B cell (primary cell): ENCODE measurements around the gene FGFR2. TPM values are rescaled to one million over a fixed set of nuclear protein-coding genes. Genes with fewer than 3 reads are reported as not detected.

ENCODE experiments used
- ATAC-seq: fragments of 200-7000 bp; cut with Tn5 transposase; one replicate; pipeline ENCODE4 v1.10.0; 2021; ENCODE audit warnings: low read depth, mild to moderate bottlenecking, moderate number of reproducible peaks, moderate library complexity
- CTCF ChIA-PET: fragments of 350-600 bp; sonication (Branson Sonifier 250); formaldehyde crosslinking; loops from one replicate; lab custom pipeline; 2021; ENCODE audit warnings: antibody characterized with exemption, inconsistent platforms; lab: Charles Lee
- POLR2A ChIA-PET: fragments of 350-600 bp; sonication (Branson Sonifier 250); formaldehyde crosslinking; loops from one replicate; lab custom pipeline; 2021; ENCODE audit warnings: antibody characterized with exemption; lab: Charles Lee
- DNase-seq: peaks from one replicate; pipeline ENCODE4 v3.0.0; 2013
- H2AFZ ChIP-seq: 2 replicates; pipeline ENCODE4 v1.6.1; 2012; ENCODE audit warnings: mild to moderate bottlenecking, low read depth, low read length; ENCODE audit not compliant: insufficient read depth, poor library complexity, severe bottlenecking
- H3K27ac ChIP-seq, 2 donors: 1 replicate in 1 of 2; 2 replicates in 1 of 2; pipeline ENCODE4 v1.5.1; 2012 to 2013; ENCODE audit warnings: low read length in 2 of 2, mild to moderate bottlenecking in 2 of 2, moderate library complexity in 1 of 2
- H3K27me3 ChIP-seq, 4 experiments: fragments of 200-600 bp in 1 of 4; sonication (generic) in 1 of 4; replicated peaks in 1 of 4; 1 replicate in 2 of 4; 2 replicates in 2 of 4; pipeline versions ENCODE4 v1.6.1 to v1.7.0; 2013 to 2016; ENCODE audit warnings: low read length in 3 of 4, mild to moderate bottlenecking in 2 of 4, mixed read lengths in 1 of 4, moderate library complexity in 1 of 4; ENCODE audit not compliant: insufficient read depth in 4 of 4, control insufficient read depth in 3 of 4; ENCODE audit errors: control extremely low read depth in 1 of 4
- H3K36me3 ChIP-seq, 2 experiments: replicated peaks in 1 of 2; 1 replicate in 1 of 2; 2 replicates in 1 of 2; pipeline versions ENCODE4 v1.6.1 to v1.7.1; 2013; ENCODE audit warnings: low read length in 1 of 2; ENCODE audit not compliant: insufficient read depth in 2 of 2, control insufficient read depth in 1 of 2; ENCODE audit errors: control extremely low read depth in 1 of 2, extremely low read depth in 1 of 2
- H3K4me1 ChIP-seq, 2 donors: fragments of 200-600 bp in 1 of 2; sonication (generic) in 1 of 2; 1 replicate in 1 of 2; 2 replicates in 1 of 2; pipeline versions ENCODE4 v1.5.1 to v1.6.1; 2013 to 2017; ENCODE audit warnings: low read length in 2 of 2; ENCODE audit not compliant: control insufficient read depth in 2 of 2, insufficient read depth in 2 of 2
- H3K4me2 ChIP-seq: replicated peaks from 2 replicates; pipeline ENCODE3; 2012; ENCODE audit warnings: mild to moderate bottlenecking, low read depth, low read length; ENCODE audit not compliant: poor library complexity, severe bottlenecking
- H3K4me3 ChIP-seq, 5 experiments: fragments of 200-600 bp in 1 of 5; sonication (generic) in 1 of 5; 1 replicate in 3 of 5; 2 replicates in 2 of 5; pipeline versions ENCODE4 v1.5.1 to v1.7.0; 2011 to 2016; ENCODE audit warnings: low read length in 4 of 5, mild to moderate bottlenecking in 4 of 5, low read depth in 2 of 5, control low read depth in 1 of 5, moderate library complexity in 1 of 5; ENCODE audit not compliant: insufficient read depth in 1 of 5; ENCODE audit errors: control extremely low read depth in 1 of 5, extremely low read depth in 1 of 5
- H3K79me2 ChIP-seq: fragments of 200-600 bp; sonication (generic); one replicate; pipeline ENCODE4 v1.6.0; 2016; ENCODE audit warnings: low read length; ENCODE audit not compliant: control insufficient read depth, insufficient read depth
- H3K9ac ChIP-seq: fragments of 200-600 bp; sonication (generic); 2 replicates; pipeline ENCODE4 v1.6.1; 2017; ENCODE audit warnings: mild to moderate bottlenecking, low read length, moderate library complexity
- H3K9me3 ChIP-seq, 3 donors: one replicate each; pipeline versions ENCODE4 v1.6.1 to v1.7.1; 2013; ENCODE audit warnings: low read length in 2 of 3; ENCODE audit not compliant: control insufficient read depth in 2 of 3, insufficient read depth in 1 of 3; ENCODE audit errors: control extremely low read depth in 1 of 3
- H4K20me1 ChIP-seq: 2 replicates; pipeline ENCODE4 v1.6.0; 2012; ENCODE audit warnings: mild to moderate bottlenecking, low read length; ENCODE audit not compliant: insufficient read depth, control insufficient read depth, poor library complexity, severe bottlenecking
- H3K27ac Mint-ChIP-seq: one replicate; pipeline ENCODE4 v1.8.0; 2021; ENCODE audit warnings: mixed read lengths
- H3K27me3 Mint-ChIP-seq: one replicate; pipeline ENCODE4 v1.8.0; 2021; ENCODE audit warnings: mixed read lengths
- H3K4me1 Mint-ChIP-seq: one replicate; pipeline ENCODE4 v1.8.0; 2021; ENCODE audit warnings: mixed read lengths
- H3K4me3 Mint-ChIP-seq: one replicate; pipeline ENCODE4 v1.8.0; 2021; ENCODE audit warnings: mixed read lengths
- H3K9me3 Mint-ChIP-seq: one replicate; pipeline ENCODE4 v1.8.0; 2022; ENCODE audit warnings: mixed read lengths; ENCODE audit not compliant: insufficient read depth
- CTCF ChIP-seq: fragments of 200-600 bp; IDR thresholded peaks from one replicate; pipeline ENCODE4 v1.8.0; 2022; ENCODE audit warnings: antibody characterized with exemption, mild to moderate bottlenecking
- EZH2 ChIP-seq: IDR thresholded peaks from 2 replicates; pipeline ENCODE4 v1.6.1; 2012; ENCODE audit warnings: borderline replicate concordance, low read depth, mild to moderate bottlenecking, moderate library complexity, low read length; ENCODE audit not compliant: insufficient read depth, poor library complexity, severe bottlenecking
- WGBS: methylation state at CpG from one replicate; pipeline ENCODE4 v1.1.5; 2013; ENCODE audit warnings: missing lambda C conversion rate; ENCODE audit not compliant: insufficient coverage; 5-methylcytosine and 5-hydroxymethylcytosine counted together
- intact Hi-C: fragments of 100-400 bp; cut with micrococcal nuclease; formaldehyde crosslinking; loops from one replicate; pipeline ENCODE4 v1.10.0; 2022
- polyA plus RNA-seq: library from polyadenylated mRNA; depleted of rRNA; stranded (reverse); fragments of >200 nt; gene quantifications from 2 replicates; pipeline ENCODE4 v1.2.3, GENCODE V29; 2012
- total RNA-seq, 2 donors: library from RNA; stranded (reverse); fragments of 120-200 nt in 1 of 2; gene quantifications; 1 replicate in 1 of 2; 2 replicates in 1 of 2; pipeline versions ENCODE4 v1.2.3 to v1.2.4, GENCODE V29; 2013 to 2022

The FGFR2 gene
- total and polyA plus RNA-seq, 2 donors (not counting 1 experiment from before 2014, with no cell fraction given) = not detected

- Histone ChIP-seq H4K20me1 (no peaks in the 10 kb centered on the region), H3K9me3 (no peaks in the 10 kb centered on the region), H3K27me3 (no peaks in the 10 kb centered on the region), H3K4me2 (no peak overlapping the region), H3K4me3 (no peak overlapping the region), H3K36me3 (no peaks in the 10 kb centered on the region), H3K9ac (no peak overlapping the region), H2AFZ (no peak overlapping the region), H3K27ac (no peak overlapping the region), H3K79me2 (no peaks in the 10 kb centered on the region), H3K4me1 (no peaks in the 10 kb centered on the region)
- 79% methylated on average over 14 of the region's 15 CpGs for WGBS
- no peaks in the 10 kb centered on the region for H3K4me1 Mint-ChIP-seq
- H3K4me3 Mint-ChIP-seq = no peak overlapping the region
- no peaks in the 10 kb centered on the region for H3K27me3 Mint-ChIP-seq
- no peak for DNase-seq
- TF ChIP-seq CTCF (no peak), EZH2 (no peak)
- ChIA-PET CTCF (no interaction called here), POLR2A (no interaction called here)
- no peaks in the 10 kb centered on the region for H3K9me3 Mint-ChIP-seq
- ATAC-seq = no peak
- intact Hi-C loops = no loop called here
- H3K27ac Mint-ChIP-seq = no peak overlapping the region
These were observed 29.8 kb upstream of the FGFR2 start for GRCh38 chr10:121627876-121628581.

GRCh38 chr10:121624836-121625486 lies 26.7 kb upstream of the FGFR2 start:
- ATAC-seq = no peak

More at GRCh38 chr10:121624836-121625486, 26.7 kb upstream of the FGFR2 start:
- WGBS = 97% methylated on average over 8 of the region's 11 CpGs
- H3K9me3 Mint-ChIP-seq = no peaks in the 10 kb centered on the region
- H2AFZ ChIP-seq = no peak overlapping the region
- no peak for DNase-seq
- H3K4me1 Mint-ChIP-seq = no peaks in the 10 kb centered on the region
- no peak overlapping the region for H3K27ac ChIP-seq
- H3K27ac Mint-ChIP-seq = no peak overlapping the region
- H3K27me3 ChIP-seq = no peaks in the 10 kb centered on the region
- H3K9ac ChIP-seq = no peak overlapping the region
- H3K4me2 ChIP-seq = no peak overlapping the region
- no peak overlapping the region for H3K4me3 ChIP-seq
- ChIA-PET POLR2A (no interaction called here), CTCF (no interaction called here)
- no peaks in the 10 kb centered on the region for H4K20me1 ChIP-seq
- intact Hi-C loops = no loop called here
- TF ChIP-seq EZH2 (no peak), CTCF (no peak)
- H3K36me3 ChIP-seq = no peaks in the 10 kb centered on the region
- H3K4me3 Mint-ChIP-seq = no peak overlapping the region
- H3K4me1 ChIP-seq = no peaks in the 10 kb centered on the region
- no peaks in the 10 kb centered on the region for H3K79me2 ChIP-seq
- no peaks in the 10 kb centered on the region for H3K27me3 Mint-ChIP-seq
- peaks cover 0 to 3% (median 0%) of the 10 kb centered on the region in 3 donors for H3K9me3 ChIP-seq
